A549 (cell line): ENCODE measurements around the gene OBP2A. TPM values are rescaled to one million over a fixed set of nuclear protein-coding genes. Genes with fewer than 3 reads are reported as not detected.
"Not testable (repeated sequence)": the region's sequence is repeated elsewhere in the genome, so short reads cannot be mapped to it uniquely, and the experiment has no call there.

Experiments
- ATAC-seq, 2 experiments: fragments of 200-7000 bp in 1 of 2; fragments of >200 bp in 1 of 2; cut with Nextera tagmentation in 1 of 2; cut with Tn5 transposase in 1 of 2; 3 replicates each; pipeline versions ENCODE4 v1.8.0 to v1.9.1; 2018 to 2020; ENCODE audit warnings: mild to moderate bottlenecking in 1 of 2, moderate library complexity in 1 of 2
- CTCF ChIA-PET: fragments of 300-600 bp; sonication (Branson Sonifier 250); formaldehyde crosslinking; extraction: SDS; loops from one replicate; lab custom pipeline; 2021; ENCODE audit warnings: antibody characterized with exemption, inconsistent platforms; lab: Yijun Ruan, JAX
- POLR2A ChIA-PET: fragments of 350-600 bp; formaldehyde crosslinking; extraction: SDS; loops from one replicate; lab custom pipeline; 2021; ENCODE audit warnings: antibody characterized with exemption, inconsistent platforms; lab: Yijun Ruan, JAX
- DNase-seq, 2 experiments: peaks; one replicate each; pipeline versions ENCODE4 v3.0.0 to v3.0.0-alpha.2; 2011 to 2016; ENCODE audit warnings: low read depth in 1 of 2, low spot score in 1 of 2
- FAIRE-seq: peaks from 2 replicates; lab custom pipeline; 2011; peaks lifted over from hg19 to GRCh38; lab: Jason Lieb, UNC
- H3K27ac ChIP-seq, 2 experiments: fragments of >200 bp; sonication (Bioruptor Twin); formaldehyde crosslinking; 3 replicates each; pipeline ENCODE4 v1.5.1; 2016 to 2017
- H3K4me1 ChIP-seq: fragments of >200 bp; sonication (Bioruptor Twin); formaldehyde crosslinking; 3 replicates; pipeline ENCODE4 v1.6.1; 2016
- H3K4me2 ChIP-seq: fragments of >200 bp; sonication (Bioruptor Twin); formaldehyde crosslinking; 3 replicates; pipeline ENCODE4 v1.6.1; 2016
- H3K4me3 ChIP-seq: fragments of >200 bp; sonication (Bioruptor Twin); formaldehyde crosslinking; 3 replicates; pipeline ENCODE4 v1.5.1; 2016
- H3K9me3 ChIP-seq: fragments of >200 bp; sonication (Bioruptor Twin); formaldehyde crosslinking; 3 replicates; pipeline ENCODE4 v1.6.1; 2016
- BHLHE40 ChIP-seq: IDR thresholded peaks from 2 replicates; pipeline ENCODE4 v1.6.1; 2012; ENCODE audit warnings: low read depth, low read length, inconsistent platforms
- CBX8 ChIP-seq: fragments of 200-600 bp; sonication (generic); IDR thresholded peaks from 2 replicates; pipeline ENCODE4 v1.6.1; 2016
- CEBPB ChIP-seq, 2 experiments: fragments of >200 bp in 1 of 2; sonication (Bioruptor Twin) in 1 of 2; formaldehyde crosslinking in 1 of 2; IDR thresholded peaks; 2 replicates each; pipeline ENCODE4 v1.6.1; 2012 to 2016
- CHD2 ChIP-seq: fragments of 150-350 bp; IDR thresholded peaks from 2 replicates; pipeline ENCODE4 v1.6.1; 2014; ENCODE audit warnings: low read length; ENCODE audit not compliant: partially characterized antibody
- E2F6 ChIP-seq: IDR thresholded peaks from 2 replicates; pipeline ENCODE4 v1.6.1; 2012; ENCODE audit warnings: low read depth, borderline replicate concordance
- EHF ChIP-seq: fragments of 250-450 bp; sonication (Bioruptor Pico); IDR thresholded peaks from 2 replicates; pipeline ENCODE4 v1.5.0; 2020; ENCODE audit warnings: mild to moderate bottlenecking
- EHMT2 ChIP-seq: fragments of 200-600 bp; sonication (generic); IDR thresholded peaks from 2 replicates; pipeline ENCODE4 v1.6.1; 2016; ENCODE audit warnings: antibody characterized with exemption, low read depth, mild to moderate bottlenecking, moderate library complexity
- ESRRA ChIP-seq: fragments of 150-350 bp; IDR thresholded peaks from 2 replicates; pipeline ENCODE4 v1.6.1; 2014; ENCODE audit warnings: mild to moderate bottlenecking, low read length, borderline replicate concordance
- FOSL2 ChIP-seq, 2 experiments: fragments of 450-650 bp in 1 of 2; fragments of >200 bp in 1 of 2; sonication (Bioruptor Twin) in 1 of 2; formaldehyde crosslinking; IDR thresholded peaks; 2 replicates each; pipeline versions ENCODE4 v1.5.0 to v1.6.1; 2016 to 2020; ENCODE audit warnings: mild to moderate bottlenecking in 1 of 2, moderate library complexity in 1 of 2
- GATA3 ChIP-seq: IDR thresholded peaks from 2 replicates; pipeline ENCODE4 v1.6.1; 2012; ENCODE audit warnings: borderline replicate concordance
- HMGXB4 ChIP-seq: fragments of 250-450 bp; sonication (Bioruptor Pico); IDR thresholded peaks from 2 replicates; pipeline ENCODE4 v1.5.0; 2021; ENCODE audit warnings: mild to moderate bottlenecking, moderate library complexity, borderline replicate concordance
- HOXB13 ChIP-seq: fragments of 250-450 bp; sonication (Bioruptor Pico); IDR thresholded peaks from 2 replicates; pipeline ENCODE4 v1.5.0; 2020; ENCODE audit warnings: low read depth, mild to moderate bottlenecking, moderate library complexity
- NFE2L2 ChIP-seq: fragments of 150-350 bp; conservative IDR thresholded peaks from 2 replicates; pipeline ENCODE4 v1.6.1; 2014; ENCODE audit warnings: low read length
- PBX3 ChIP-seq: IDR thresholded peaks from 2 replicates; pipeline ENCODE4 v1.6.1; 2012
- POLR2AphosphoS2 ChIP-seq: conservative IDR thresholded peaks from 2 replicates; pipeline ENCODE4 v1.6.1; 2012; ENCODE audit warnings: low read length, improper control_type of control experiment, inconsistent platforms
- RAD21 ChIP-seq, 2 experiments: fragments of >200 bp in 1 of 2; sonication (Bioruptor Twin) in 1 of 2; formaldehyde crosslinking in 1 of 2; IDR thresholded peaks in 1 of 2; conservative IDR thresholded peaks in 1 of 2; 2 replicates in 1 of 2; 3 replicates in 1 of 2; pipeline ENCODE4 v1.6.1; 2012 to 2018; ENCODE audit warnings: inconsistent platforms in 1 of 2
- RCOR1 ChIP-seq: fragments of 150-350 bp; IDR thresholded peaks from 2 replicates; pipeline ENCODE4 v1.6.1; 2014; ENCODE audit warnings: antibody characterized with exemption, low read length, low read depth
- SREBF2 ChIP-seq: fragments of 450-650 bp; IDR thresholded peaks from 2 replicates; pipeline ENCODE4 v1.6.1; 2014; ENCODE audit warnings: mild to moderate bottlenecking, moderate library complexity
- USF2 ChIP-seq: fragments of 450-650 bp; IDR thresholded peaks from 2 replicates; pipeline ENCODE4 v1.6.1; 2014; ENCODE audit warnings: antibody characterized with exemption
- ZFP36 ChIP-seq: fragments of 450-650 bp; IDR thresholded peaks from 2 replicates; pipeline ENCODE4 v1.6.1; 2014; ENCODE audit warnings: borderline replicate concordance; ENCODE audit not compliant: partially characterized antibody
- ZNF302 ChIP-seq: fragments of 250-450 bp; sonication (Bioruptor Pico); IDR thresholded peaks from 2 replicates; pipeline ENCODE4 v1.9.0; 2021; ENCODE audit warnings: inconsistent platforms, mild to moderate bottlenecking, moderate library complexity
- ZSCAN20 ChIP-seq: fragments of 250-450 bp; sonication (Bioruptor Pico); IDR thresholded peaks from 2 replicates; pipeline ENCODE4 v1.8.0; 2022; ENCODE audit warnings: mild to moderate bottlenecking, moderate library complexity
- WGBS: methylation state at CpG from one replicate; pipeline ENCODE4 v1.1.6; 2017; ENCODE audit errors: missing lambda C conversion rate; 5-methylcytosine and 5-hydroxymethylcytosine counted together
- polyA plus RNA-seq, 4 experiments: library from polyadenylated mRNA; depleted of rRNA in 3 of 4; stranded (reverse); fragments of >200 nt; fragmentation: RNase III in 1 of 4; extraction: RNeasy Plus Mini Kit Qiagen cat#74134 plus additional on column Dnase treatment in 1 of 4; gene quantifications; 2 replicates in 3 of 4; 3 replicates in 1 of 4; pipeline ENCODE4 v1.2.3, GENCODE V29; 2011 to 2017

OBP2A gene
- polyA plus RNA-seq, 2 of the 4 experiments (the other 2 are of a cell fraction), result not detected

GRCh38 chr9:135533674-135534073 is 12.3 kb upstream of the OBP2A start:
- no peak for FAIRE-seq
- 66% methylated on average over 12 of the region's 12 CpGs for WGBS

GRCh38 chr9:135534192-135534711 is 11.7 kb upstream of the OBP2A start:
- FAIRE-seq, H3K4me3 ChIP-seq, H3K9me3 ChIP-seq, DNase-seq, H3K4me2 ChIP-seq, POLR2A ChIA-PET, H3K4me1 ChIP-seq, H3K27ac ChIP-seq: not testable (repeated sequence)
- CTCF ChIA-PET, result interaction anchor here (1.5 kb wide), 1 partner anchor 29 kb away, joined by 8 read pairs; no protein-coding TSS in a partner anchor
- WGBS, result 45% methylated on average over 9 of the region's 10 CpGs
- peak; percentile 32 to 52; a peak in 5 of 6 replicates for ATAC-seq

More at GRCh38 chr9:135533674-135534073, 12.3 kb upstream of the OBP2A start:
- POLR2A ChIA-PET, result interaction anchor here (1.0 kb wide), 1 partner anchor 14 kb away, joined by 3 read pairs; no protein-coding TSS in a partner anchor
- CTCF ChIA-PET, result interaction anchor here (1.5 kb wide), 1 partner anchor 29 kb away, joined by 8 read pairs; no protein-coding TSS in a partner anchor
- no peak overlapping the region for H3K4me3 ChIP-seq
- no peak overlapping the region for H3K4me2 ChIP-seq
- ATAC-seq (peak; percentile 26 to 42; a peak in 3 of 6 replicates), DNase-seq (no peak)
- H3K27ac ChIP-seq, result no peak overlapping the region
- TF ChIP-seq SREBF2 (no peak), CBX8 (no peak), EHMT2 (no peak)
- H3K9me3 ChIP-seq, result no peaks in the 10 kb centered on the region
- no peaks in the 10 kb centered on the region for H3K4me1 ChIP-seq

- WGBS, result 58% methylated on average over 2 of the region's 4 CpGs
- H3K27ac ChIP-seq, FAIRE-seq, H3K4me1 ChIP-seq, H3K9me3 ChIP-seq, POLR2A ChIA-PET, H3K4me2 ChIP-seq, ATAC-seq, DNase-seq, H3K4me3 ChIP-seq, CTCF ChIA-PET: not testable (repeated sequence)
These were observed 11.1 kb upstream of the OBP2A start for GRCh38 chr9:135534826-135535225.

- DNase-seq, CTCF ChIA-PET, H3K4me2 ChIP-seq, POLR2A ChIA-PET, H3K4me1 ChIP-seq, H3K4me3 ChIP-seq, H3K27ac ChIP-seq, FAIRE-seq, ATAC-seq, H3K9me3 ChIP-seq: not testable (repeated sequence)
- 57% methylated on average over 11 of the region's 13 CpGs for WGBS
These were observed 10.3 kb upstream of the OBP2A start for GRCh38 chr9:135535631-135536030.

- DNase-seq (no peak), ATAC-seq (no peak), FAIRE-seq (no peak)
- Histone ChIP-seq H3K4me3 (no peak overlapping the region), H3K27ac (no peak overlapping the region), H3K4me2 (no peak overlapping the region), H3K4me1 (no peaks in the 10 kb centered on the region), H3K9me3 (no peaks in the 10 kb centered on the region)
- ChIA-PET POLR2A (no interaction called here), CTCF (no interaction called here)
- no peak for TF ChIP-seq RAD21 (conservative IDR thresholded peaks at IDR 0.05 in 1 of 2, IDR thresholded peaks at IDR 0.05 in 1 of 2)
- TF ChIP-seq POLR2AphosphoS2, result no peak
- no peak for TF ChIP-seq USF2
- TF ChIP-seq ZFP36, result no peak
- no peak for TF ChIP-seq BHLHE40
- TF ChIP-seq CHD2, result no peak
- no peak for TF ChIP-seq FOSL2 (IDR thresholded peaks at IDR 0.05)
- TF ChIP-seq FOSL2 (CRISPR knock-in tag; IDR thresholded peaks at IDR 0.05), result no peak
- no peak for TF ChIP-seq HOXB13
- TF ChIP-seq RCOR1, result no peak
- TF ChIP-seq PBX3, result no peak
- TF ChIP-seq HMGXB4, result no peak
- no peak for TF ChIP-seq EHF (CRISPR knock-in tag)
- no peak for TF ChIP-seq ZNF302
- no peak for TF ChIP-seq NFE2L2
- no peak for TF ChIP-seq GATA3
- no peak for TF ChIP-seq E2F6
- TF ChIP-seq CEBPB (IDR thresholded peaks at IDR 0.05), result no peak
- TF ChIP-seq ZSCAN20 (CRISPR knock-in tag), result no peak
- no peak for TF ChIP-seq ESRRA
- 26% methylated on average over 8 of the region's 8 CpGs for WGBS
These were observed 9.7 kb upstream of the OBP2A start for GRCh38 chr9:135536216-135536615.
